Keratinocyte (primary cell): Measurements from ENCODE around the gene ZNF512B.

Experiments used
- CTCF ChIP-seq, 3 experiments: IDR thresholded peaks in 1 of 3; conservative IDR thresholded peaks in 1 of 3; optimal IDR thresholded peaks in 1 of 3; 2 replicates in 2 of 3; 3 replicates in 1 of 3; pipeline versions ENCODE3 to v1.5.1; 2011; ENCODE audit warnings: low read length in 3 of 3, mild to moderate bottlenecking in 3 of 3, moderate library complexity in 2 of 3, control low read depth in 1 of 3, inconsistent platforms in 1 of 3; ENCODE audit not compliant: insufficient read depth in 2 of 3; ENCODE audit errors: extremely low read depth in 1 of 3
- EZH2 ChIP-seq: IDR thresholded peaks from one replicate; pipeline ENCODE4 v1.6.1; 2012; ENCODE audit warnings: inconsistent platforms, mild to moderate bottlenecking, low read length, moderate library complexity

- no peak for TF ChIP-seq CTCF (optimal IDR thresholded peaks at IDR 0.05 in 1 of 3, IDR thresholded peaks at IDR 0.05 in 1 of 3, conservative IDR thresholded peaks at IDR 0.05 in 1 of 3; ENCODE audit: extremely low read depth in 1 of 3, insufficient read depth in 2 of 3, low read length in 3 of 3)
- TF ChIP-seq EZH2, result no peak
Observed at GRCh38 chr20:63924241-63924640, 45.5 kb downstream of the ZNF512B start.
